GM23338 (cell line): Measurements from ENCODE around the gene TFIP11. TPM values are rescaled to one million over a fixed set of nuclear protein-coding genes. Genes with fewer than 3 reads are reported as not detected.

Experiments
- ATAC-seq: fragments of 200-7000 bp; cut with Tn5 transposase; 3 replicates; pipeline ENCODE4 v1.9.1; 2020
- DNase-seq: peaks from one replicate; pipeline ENCODE4 v3.0.0-alpha.2; 2015; ENCODE audit warnings: low spot score
- H2AFZ ChIP-seq: fragments of 200-600 bp; sonication (generic); 2 replicates; pipeline ENCODE4 v1.8.0; 2016; ENCODE audit warnings: antibody characterized with exemption, mild to moderate bottlenecking, moderate library complexity
- H3F3A ChIP-seq: fragments of 200-600 bp; sonication (generic); replicated peaks from 2 replicates; pipeline ENCODE4 v1.8.0; 2017; ENCODE audit warnings: antibody characterized with exemption, mixed run types, low read depth
- H3K27ac ChIP-seq: fragments of 200-600 bp; sonication (generic); 2 replicates; pipeline ENCODE4 v1.6.1; 2016; ENCODE audit warnings: low read depth
- H3K27me3 ChIP-seq: fragments of 200-600 bp; sonication (generic); 2 replicates; pipeline ENCODE4 v1.8.0; 2016; ENCODE audit warnings: mild to moderate bottlenecking, mixed run types, moderate library complexity; ENCODE audit not compliant: insufficient read depth
- H3K36me3 ChIP-seq: fragments of 200-600 bp; sonication (generic); 2 replicates; pipeline ENCODE4 v1.8.0; 2016; ENCODE audit warnings: mild to moderate bottlenecking; ENCODE audit not compliant: insufficient read depth
- H3K4me1 ChIP-seq: fragments of 200-600 bp; sonication (generic); 2 replicates; pipeline ENCODE4 v1.8.0; 2016; ENCODE audit warnings: mild to moderate bottlenecking, moderate library complexity; ENCODE audit not compliant: insufficient read depth
- H3K4me2 ChIP-seq: fragments of 200-600 bp; sonication (generic); 2 replicates; pipeline ENCODE4 v1.7.1; 2017; ENCODE audit warnings: mixed run types
- H3K4me3 ChIP-seq: fragments of 200-600 bp; sonication (generic); 2 replicates; pipeline ENCODE4 v1.6.1; 2016; ENCODE audit warnings: mixed run types
- H3K79me2 ChIP-seq: fragments of 200-600 bp; sonication (generic); replicated peaks from 2 replicates; pipeline ENCODE4 v1.8.0; 2017; ENCODE audit warnings: mild to moderate bottlenecking; ENCODE audit not compliant: insufficient read depth
- H3K9me2 ChIP-seq: fragments of 200-600 bp; sonication (generic); 2 replicates; pipeline ENCODE4 v1.8.0; 2017; ENCODE audit not compliant: insufficient read depth
- H4K20me1 ChIP-seq: fragments of 200-600 bp; sonication (generic); replicated peaks from 2 replicates; pipeline ENCODE4 v1.8.0; 2017; ENCODE audit warnings: mild to moderate bottlenecking; ENCODE audit not compliant: insufficient read depth
- H3K27ac Mint-ChIP-seq: 2 replicates; pipeline ENCODE4 v1.8.0; 2020; ENCODE audit warnings: inconsistent platforms, mild to moderate bottlenecking, moderate library complexity, mixed read lengths
- H3K27me3 Mint-ChIP-seq: 3 replicates; pipeline ENCODE4 v1.8.0; 2022; ENCODE audit warnings: low read depth, mild to moderate bottlenecking, moderate library complexity, mixed read lengths, inconsistent platforms; ENCODE audit not compliant: insufficient read depth, poor library complexity
- H3K36me3 Mint-ChIP-seq: 3 replicates; pipeline ENCODE4 v1.8.0; 2021; ENCODE audit warnings: low read depth, mild to moderate bottlenecking, inconsistent platforms, moderate library complexity, mixed read lengths
- H3K4me1 Mint-ChIP-seq: 3 replicates; pipeline ENCODE4 v1.8.0; 2020; ENCODE audit warnings: mild to moderate bottlenecking, inconsistent platforms, mixed read lengths
- H3K4me3 Mint-ChIP-seq: 3 replicates; pipeline ENCODE4 v1.8.0; 2021; ENCODE audit warnings: moderate library complexity, mild to moderate bottlenecking, inconsistent platforms, mixed read lengths
- H3K9me3 Mint-ChIP-seq: 3 replicates; pipeline ENCODE4 v1.8.0; 2020; ENCODE audit warnings: moderate library complexity, mild to moderate bottlenecking, inconsistent platforms, mixed read lengths
- EZH2phosphoT487 ChIP-seq: fragments of 200-600 bp; sonication (generic); IDR thresholded peaks from one replicate; pipeline ENCODE4 v1.8.1; 2018; ENCODE audit warnings: antibody characterized with exemption; ENCODE audit not compliant: unreplicated experiment
- NANOG ChIP-seq: IDR thresholded peaks from 2 replicates; pipeline ENCODE4 v1.6.1; 2016; ENCODE audit warnings: antibody characterized with exemption, borderline replicate concordance
- POLR2AphosphoS5 ChIP-seq: IDR thresholded peaks from 2 replicates; pipeline ENCODE4 v1.6.1; 2016; ENCODE audit warnings: antibody characterized with exemption, low read depth
- STAT1 ChIP-seq: IDR thresholded peaks from one replicate; pipeline ENCODE4 v1.6.1; 2016; ENCODE audit warnings: antibody characterized with exemption; ENCODE audit not compliant: unreplicated experiment
- ZNF331 ChIP-seq: fragments of 250-450 bp; sonication (Bioruptor Pico); IDR thresholded peaks from 2 replicates; pipeline ENCODE4 v1.5.0; 2020; ENCODE audit warnings: low read depth, mild to moderate bottlenecking, moderate library complexity
- polyA plus RNA-seq: library from polyadenylated mRNA; unstranded; fragments of >200 nt; fragmentation: Nextera tagmentation; extraction: Ambion mirVana; gene quantifications from 2 replicates; pipeline ENCODE4 v1.2.1, GENCODE V29; 2016
- total RNA-seq: library from RNA; depleted of rRNA; stranded (reverse); fragments of >200 nt; shearing (Covaris generic); gene quantifications from 2 replicates; pipeline ENCODE4 v1.2.3, GENCODE V29; 2014
- TF ChIP-seq, protein P1 (sequence below): fragments of 250-450 bp; sonication (Bioruptor Pico); IDR thresholded peaks from 2 replicates; pipeline ENCODE4 v1.5.0; 2020; ENCODE audit warnings: mild to moderate bottlenecking, moderate library complexity
- TF ChIP-seq, protein P2 (sequence below): IDR thresholded peaks from 2 replicates; pipeline ENCODE4 v1.6.1; 2016; ENCODE audit warnings: antibody characterized with exemption

Gene TFIP11
- total and polyA plus RNA-seq, 2 experiments from 2014 or later, result 17.1 to 26.2 TPM

DNA sequence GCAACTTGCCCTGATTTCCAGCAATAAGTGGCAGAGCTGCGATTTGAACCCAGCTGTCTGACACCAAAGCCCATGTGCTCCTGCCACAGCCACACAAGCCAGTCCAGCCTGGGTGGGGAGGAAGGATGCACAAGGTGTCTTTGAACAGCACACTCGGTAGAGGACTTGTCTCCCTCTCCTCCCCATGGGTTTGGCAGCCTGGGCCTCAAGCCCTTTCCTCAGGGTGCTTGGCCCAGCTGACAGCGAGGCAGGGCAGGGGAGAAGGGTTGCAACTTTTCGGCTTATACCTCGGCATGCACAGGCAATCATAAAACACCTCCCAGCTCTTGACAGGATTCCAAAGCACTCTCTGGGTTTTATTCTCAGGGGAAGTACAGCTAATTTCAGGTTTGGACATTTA lies 63.9 kb downstream of the TFIP11 start (continued):
- TF ChIP-seq, protein P1, sequence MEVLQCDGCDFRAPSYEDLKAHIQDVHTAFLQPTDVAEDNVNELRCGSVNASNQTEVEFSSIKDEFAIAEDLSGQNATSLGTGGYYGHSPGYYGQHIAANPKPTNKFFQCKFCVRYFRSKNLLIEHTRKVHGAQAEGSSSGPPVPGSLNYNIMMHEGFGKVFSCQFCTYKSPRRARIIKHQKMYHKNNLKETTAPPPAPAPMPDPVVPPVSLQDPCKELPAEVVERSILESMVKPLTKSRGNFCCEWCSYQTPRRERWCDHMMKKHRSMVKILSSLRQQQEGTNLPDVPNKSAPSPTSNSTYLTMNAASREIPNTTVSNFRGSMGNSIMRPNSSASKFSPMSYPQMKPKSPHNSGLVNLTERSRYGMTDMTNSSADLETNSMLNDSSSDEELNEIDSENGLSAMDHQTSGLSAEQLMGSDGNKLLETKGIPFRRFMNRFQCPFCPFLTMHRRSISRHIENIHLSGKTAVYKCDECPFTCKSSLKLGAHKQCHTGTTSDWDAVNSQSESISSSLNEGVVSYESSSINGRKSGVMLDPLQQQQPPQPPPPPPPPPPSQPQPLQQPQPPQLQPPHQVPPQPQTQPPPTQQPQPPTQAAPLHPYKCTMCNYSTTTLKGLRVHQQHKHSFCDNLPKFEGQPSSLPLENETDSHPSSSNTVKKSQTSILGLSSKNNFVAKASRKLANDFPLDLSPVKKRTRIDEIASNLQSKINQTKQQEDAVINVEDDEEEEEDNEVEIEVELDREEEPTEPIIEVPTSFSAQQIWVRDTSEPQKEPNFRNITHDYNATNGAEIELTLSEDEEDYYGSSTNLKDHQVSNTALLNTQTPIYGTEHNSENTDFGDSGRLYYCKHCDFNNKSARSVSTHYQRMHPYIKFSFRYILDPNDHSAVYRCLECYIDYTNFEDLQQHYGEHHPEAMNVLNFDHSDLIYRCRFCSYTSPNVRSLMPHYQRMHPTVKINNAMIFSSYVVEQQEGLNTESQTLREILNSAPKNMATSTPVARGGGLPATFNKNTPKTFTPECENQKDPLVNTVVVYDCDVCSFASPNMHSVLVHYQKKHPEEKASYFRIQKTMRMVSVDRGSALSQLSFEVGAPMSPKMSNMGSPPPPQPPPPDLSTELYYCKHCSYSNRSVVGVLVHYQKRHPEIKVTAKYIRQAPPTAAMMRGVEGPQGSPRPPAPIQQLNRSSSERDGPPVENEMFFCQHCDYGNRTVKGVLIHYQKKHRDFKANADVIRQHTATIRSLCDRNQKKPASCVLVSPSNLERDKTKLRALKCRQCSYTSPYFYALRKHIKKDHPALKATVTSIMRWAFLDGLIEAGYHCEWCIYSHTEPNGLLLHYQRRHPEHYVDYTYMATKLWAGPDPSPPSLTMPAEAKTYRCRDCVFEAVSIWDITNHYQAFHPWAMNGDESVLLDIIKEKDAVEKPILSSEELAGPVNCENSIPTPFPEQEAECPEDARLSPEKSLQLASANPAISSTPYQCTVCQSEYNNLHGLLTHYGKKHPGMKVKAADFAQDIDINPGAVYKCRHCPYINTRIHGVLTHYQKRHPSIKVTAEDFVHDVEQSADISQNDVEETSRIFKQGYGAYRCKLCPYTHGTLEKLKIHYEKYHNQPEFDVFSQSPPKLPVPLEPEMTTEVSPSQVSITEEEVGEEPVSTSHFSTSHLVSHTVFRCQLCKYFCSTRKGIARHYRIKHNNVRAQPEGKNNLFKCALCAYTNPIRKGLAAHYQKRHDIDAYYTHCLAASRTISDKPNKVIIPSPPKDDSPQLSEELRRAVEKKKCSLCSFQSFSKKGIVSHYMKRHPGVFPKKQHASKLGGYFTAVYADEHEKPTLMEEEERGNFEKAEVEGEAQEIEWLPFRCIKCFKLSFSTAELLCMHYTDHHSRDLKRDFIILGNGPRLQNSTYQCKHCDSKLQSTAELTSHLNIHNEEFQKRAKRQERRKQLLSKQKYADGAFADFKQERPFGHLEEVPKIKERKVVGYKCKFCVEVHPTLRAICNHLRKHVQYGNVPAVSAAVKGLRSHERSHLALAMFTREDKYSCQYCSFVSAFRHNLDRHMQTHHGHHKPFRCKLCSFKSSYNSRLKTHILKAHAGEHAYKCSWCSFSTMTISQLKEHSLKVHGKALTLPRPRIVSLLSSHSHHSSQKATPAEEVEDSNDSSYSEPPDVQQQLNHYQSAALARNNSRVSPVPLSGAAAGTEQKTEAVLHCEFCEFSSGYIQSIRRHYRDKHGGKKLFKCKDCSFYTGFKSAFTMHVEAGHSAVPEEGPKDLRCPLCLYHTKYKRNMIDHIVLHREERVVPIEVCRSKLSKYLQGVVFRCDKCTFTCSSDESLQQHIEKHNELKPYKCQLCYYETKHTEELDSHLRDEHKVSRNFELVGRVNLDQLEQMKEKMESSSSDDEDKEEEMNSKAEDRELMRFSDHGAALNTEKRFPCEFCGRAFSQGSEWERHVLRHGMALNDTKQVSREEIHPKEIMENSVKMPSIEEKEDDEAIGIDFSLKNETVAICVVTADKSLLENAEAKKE (CRISPR knock-in tag), result no peak
- TF ChIP-seq, protein P2, sequence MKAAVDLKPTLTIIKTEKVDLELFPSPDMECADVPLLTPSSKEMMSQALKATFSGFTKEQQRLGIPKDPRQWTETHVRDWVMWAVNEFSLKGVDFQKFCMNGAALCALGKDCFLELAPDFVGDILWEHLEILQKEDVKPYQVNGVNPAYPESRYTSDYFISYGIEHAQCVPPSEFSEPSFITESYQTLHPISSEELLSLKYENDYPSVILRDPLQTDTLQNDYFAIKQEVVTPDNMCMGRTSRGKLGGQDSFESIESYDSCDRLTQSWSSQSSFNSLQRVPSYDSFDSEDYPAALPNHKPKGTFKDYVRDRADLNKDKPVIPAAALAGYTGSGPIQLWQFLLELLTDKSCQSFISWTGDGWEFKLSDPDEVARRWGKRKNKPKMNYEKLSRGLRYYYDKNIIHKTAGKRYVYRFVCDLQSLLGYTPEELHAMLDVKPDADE, result no peak
- TF ChIP-seq POLR2AphosphoS5 (no peak), EZH2phosphoT487 (no peak), ZNF331 (CRISPR knock-in tag) (no peak), NANOG (no peak), STAT1 (no peak)

DNA sequence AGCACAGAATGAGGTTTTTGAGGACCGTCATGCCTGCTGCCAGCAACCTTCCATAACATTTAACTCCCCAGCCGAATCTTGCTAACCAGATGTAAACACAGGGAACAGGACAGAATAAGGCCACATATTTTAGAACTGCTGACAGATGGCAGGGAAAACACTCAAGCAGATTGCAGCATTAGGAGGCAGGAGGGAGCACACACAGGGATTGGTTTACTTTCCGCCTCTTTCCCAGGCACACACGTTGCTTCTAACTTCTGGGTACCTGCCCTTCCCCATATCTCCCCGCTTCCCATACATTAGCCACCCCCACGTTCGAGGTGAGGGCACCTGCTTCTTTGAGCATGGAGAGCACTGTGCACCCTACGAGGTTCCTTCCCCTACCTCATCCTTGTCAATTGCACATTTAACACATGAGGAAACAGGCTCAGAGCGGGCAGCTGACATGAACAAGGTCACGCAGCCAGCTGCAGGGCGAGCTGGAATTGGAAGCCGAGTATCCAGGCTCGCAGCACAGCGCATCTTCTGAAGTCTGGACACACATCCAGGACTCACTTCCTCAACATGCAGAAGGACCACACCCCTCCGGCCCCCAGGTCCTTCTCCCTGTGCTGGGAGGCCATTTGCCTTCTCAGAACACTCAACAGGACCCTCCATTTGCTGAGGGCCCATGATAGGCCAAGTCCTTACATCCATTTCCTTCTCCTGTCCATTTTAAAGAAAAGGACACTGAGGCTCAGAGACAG lies 64.5 kb downstream of the TFIP11 start:
- no peak overlapping the region for H3K4me2 ChIP-seq
- Mint-ChIP-seq H3K4me1 (peaks cover 5% of the 10 kb centered on the region; the same call in 1 of the 3 replicates), H3K4me3 (no peak overlapping the region), H3K9me3 (no peaks in the 10 kb centered on the region), H3K36me3 (peaks cover 21% of the 10 kb centered on the region), H3K27ac (no peak overlapping the region), H3K27me3 (peaks cover 12% of the 10 kb centered on the region)
- H3K27ac ChIP-seq, result no peak overlapping the region
- no peak overlapping the region for H3K4me3 ChIP-seq
- H3K27me3 ChIP-seq, result no peaks in the 10 kb centered on the region
- no peaks in the 10 kb centered on the region for H3F3A ChIP-seq
- no peaks in the 10 kb centered on the region; the same call in 1 of the 2 replicates for H3K36me3 ChIP-seq
- no peak overlapping the region for H2AFZ ChIP-seq
- H3K9me2 ChIP-seq, result no peaks in the 10 kb centered on the region
- no peaks in the 10 kb centered on the region for H3K4me1 ChIP-seq
- ATAC-seq, result no peak
- no peaks in the 10 kb centered on the region for H3K79me2 ChIP-seq
- H4K20me1 ChIP-seq, result no peaks in the 10 kb centered on the region; the same call in 1 of the 2 replicates
- DNase-seq, result no peak
- TF ChIP-seq, protein P1 (CRISPR knock-in tag), result no peak
- no peak for TF ChIP-seq NANOG
